GM23338 (cell line): Measurements from ENCODE around the gene CYB5B. TPM values are rescaled to one million over a fixed set of nuclear protein-coding genes. Genes with fewer than 3 reads are reported as not detected.

Experiments
- ATAC-seq: fragments of 200-7000 bp; cut with Tn5 transposase; 3 replicates; pipeline ENCODE4 v1.9.1; 2020
- DNase-seq: peaks from one replicate; pipeline ENCODE4 v3.0.0-alpha.2; 2015; ENCODE audit warnings: low spot score
- H2AFZ ChIP-seq: fragments of 200-600 bp; sonication (generic); 2 replicates; pipeline ENCODE4 v1.8.0; 2016; ENCODE audit warnings: antibody characterized with exemption, mild to moderate bottlenecking, moderate library complexity
- H3F3A ChIP-seq: fragments of 200-600 bp; sonication (generic); replicated peaks from 2 replicates; pipeline ENCODE4 v1.8.0; 2017; ENCODE audit warnings: antibody characterized with exemption, mixed run types, low read depth
- H3K27ac ChIP-seq: fragments of 200-600 bp; sonication (generic); 2 replicates; pipeline ENCODE4 v1.6.1; 2016; ENCODE audit warnings: low read depth
- H3K27me3 ChIP-seq: fragments of 200-600 bp; sonication (generic); 2 replicates; pipeline ENCODE4 v1.8.0; 2016; ENCODE audit warnings: mild to moderate bottlenecking, mixed run types, moderate library complexity; ENCODE audit not compliant: insufficient read depth
- H3K36me3 ChIP-seq: fragments of 200-600 bp; sonication (generic); 2 replicates; pipeline ENCODE4 v1.8.0; 2016; ENCODE audit warnings: mild to moderate bottlenecking; ENCODE audit not compliant: insufficient read depth
- H3K4me1 ChIP-seq: fragments of 200-600 bp; sonication (generic); 2 replicates; pipeline ENCODE4 v1.8.0; 2016; ENCODE audit warnings: mild to moderate bottlenecking, moderate library complexity; ENCODE audit not compliant: insufficient read depth
- H3K4me2 ChIP-seq: fragments of 200-600 bp; sonication (generic); 2 replicates; pipeline ENCODE4 v1.7.1; 2017; ENCODE audit warnings: mixed run types
- H3K4me3 ChIP-seq: fragments of 200-600 bp; sonication (generic); 2 replicates; pipeline ENCODE4 v1.6.1; 2016; ENCODE audit warnings: mixed run types
- H3K79me2 ChIP-seq: fragments of 200-600 bp; sonication (generic); replicated peaks from 2 replicates; pipeline ENCODE4 v1.8.0; 2017; ENCODE audit warnings: mild to moderate bottlenecking; ENCODE audit not compliant: insufficient read depth
- H3K9me2 ChIP-seq: fragments of 200-600 bp; sonication (generic); 2 replicates; pipeline ENCODE4 v1.8.0; 2017; ENCODE audit not compliant: insufficient read depth
- H4K20me1 ChIP-seq: fragments of 200-600 bp; sonication (generic); replicated peaks from 2 replicates; pipeline ENCODE4 v1.8.0; 2017; ENCODE audit warnings: mild to moderate bottlenecking; ENCODE audit not compliant: insufficient read depth
- H3K27ac Mint-ChIP-seq: 2 replicates; pipeline ENCODE4 v1.8.0; 2020; ENCODE audit warnings: inconsistent platforms, mild to moderate bottlenecking, moderate library complexity, mixed read lengths
- H3K27me3 Mint-ChIP-seq: 3 replicates; pipeline ENCODE4 v1.8.0; 2022; ENCODE audit warnings: low read depth, mild to moderate bottlenecking, moderate library complexity, mixed read lengths, inconsistent platforms; ENCODE audit not compliant: insufficient read depth, poor library complexity
- H3K36me3 Mint-ChIP-seq: 3 replicates; pipeline ENCODE4 v1.8.0; 2021; ENCODE audit warnings: low read depth, mild to moderate bottlenecking, inconsistent platforms, moderate library complexity, mixed read lengths
- H3K4me1 Mint-ChIP-seq: 3 replicates; pipeline ENCODE4 v1.8.0; 2020; ENCODE audit warnings: mild to moderate bottlenecking, inconsistent platforms, mixed read lengths
- H3K4me3 Mint-ChIP-seq: 3 replicates; pipeline ENCODE4 v1.8.0; 2021; ENCODE audit warnings: moderate library complexity, mild to moderate bottlenecking, inconsistent platforms, mixed read lengths
- H3K9me3 Mint-ChIP-seq: 3 replicates; pipeline ENCODE4 v1.8.0; 2020; ENCODE audit warnings: moderate library complexity, mild to moderate bottlenecking, inconsistent platforms, mixed read lengths
- CREB1 ChIP-seq: fragments of 250-450 bp; sonication (Bioruptor Pico); IDR thresholded peaks from 2 replicates; pipeline ENCODE4 v1.5.0; 2020; ENCODE audit warnings: low read depth, mild to moderate bottlenecking, moderate library complexity
- CTCF ChIP-seq, 2 experiments: fragments of 200-600 bp in 1 of 2; sonication (generic) in 1 of 2; conservative IDR thresholded peaks; 2 replicates each; pipeline versions ENCODE4 v1.5.1 to v1.6.1; 2016 to 2017; ENCODE audit warnings: antibody characterized with exemption in 2 of 2, low read depth in 2 of 2, mild to moderate bottlenecking in 2 of 2, moderate library complexity in 1 of 2
- ETS1 ChIP-seq: IDR thresholded peaks from 2 replicates; pipeline ENCODE4 v1.6.1; 2016; ENCODE audit warnings: antibody characterized with exemption
- EZH2 ChIP-seq: fragments of 200-600 bp; sonication (generic); IDR thresholded peaks from one replicate; pipeline ENCODE4 v1.8.0; 2017; ENCODE audit warnings: antibody characterized with exemption, mild to moderate bottlenecking, low read depth; ENCODE audit not compliant: unreplicated experiment
- JUNB ChIP-seq: IDR thresholded peaks from one replicate; pipeline ENCODE4 v1.6.1; 2016; ENCODE audit warnings: antibody characterized with exemption; ENCODE audit not compliant: unreplicated experiment
- NANOG ChIP-seq: IDR thresholded peaks from 2 replicates; pipeline ENCODE4 v1.6.1; 2016; ENCODE audit warnings: antibody characterized with exemption, borderline replicate concordance
- POLR2AphosphoS5 ChIP-seq: IDR thresholded peaks from 2 replicates; pipeline ENCODE4 v1.6.1; 2016; ENCODE audit warnings: antibody characterized with exemption, low read depth
- REST ChIP-seq: IDR thresholded peaks from one replicate; pipeline ENCODE4 v1.6.1; 2018; ENCODE audit warnings: antibody characterized with exemption; ENCODE audit not compliant: unreplicated experiment
- STAT1 ChIP-seq: IDR thresholded peaks from one replicate; pipeline ENCODE4 v1.6.1; 2016; ENCODE audit warnings: antibody characterized with exemption; ENCODE audit not compliant: unreplicated experiment
- ZNF114 ChIP-seq: fragments of 250-450 bp; sonication (Bioruptor Pico); IDR thresholded peaks from 2 replicates; pipeline ENCODE4 v1.5.0; 2020; ENCODE audit warnings: mild to moderate bottlenecking, moderate library complexity
- ZNF331 ChIP-seq: fragments of 250-450 bp; sonication (Bioruptor Pico); IDR thresholded peaks from 2 replicates; pipeline ENCODE4 v1.5.0; 2020; ENCODE audit warnings: low read depth, mild to moderate bottlenecking, moderate library complexity
- polyA plus RNA-seq: library from polyadenylated mRNA; unstranded; fragments of >200 nt; fragmentation: Nextera tagmentation; extraction: Ambion mirVana; gene quantifications from 2 replicates; pipeline ENCODE4 v1.2.1, GENCODE V29; 2016
- total RNA-seq: library from RNA; depleted of rRNA; stranded (reverse); fragments of >200 nt; shearing (Covaris generic); gene quantifications from 2 replicates; pipeline ENCODE4 v1.2.3, GENCODE V29; 2014

CYB5B gene
- total and polyA plus RNA-seq, 2 experiments from 2014 or later = 72.0 to 110 TPM

- TF ChIP-seq CTCF (conservative IDR thresholded peaks at IDR 0.05; ENCODE audit: low read depth in 2 of 2) = no peak
- TF ChIP-seq ETS1 = no peak
- TF ChIP-seq STAT1 = no peak
- no peak for TF ChIP-seq NANOG
- no peak for TF ChIP-seq JUNB
- TF ChIP-seq ZNF331 (CRISPR knock-in tag) = no peak
- no peak for TF ChIP-seq REST
- TF ChIP-seq ZNF114 (CRISPR knock-in tag) = no peak
- no peak for TF ChIP-seq POLR2AphosphoS5
- no peak for TF ChIP-seq EZH2
- no peak for TF ChIP-seq CREB1
These were observed 76.1 kb downstream of the CYB5B start (continued) for GRCh38 chr16:69500496-69500895.

- ATAC-seq = no peak
- no peak overlapping the region for H3K27ac Mint-ChIP-seq
- H3K4me3 ChIP-seq = no peak overlapping the region
- TF ChIP-seq STAT1 = no peak
- TF ChIP-seq CTCF (conservative IDR thresholded peaks at IDR 0.05; ENCODE audit: low read depth in 2 of 2) = no peak
- no peak for TF ChIP-seq CREB1
- TF ChIP-seq EZH2 = no peak
These were observed 77.7 kb downstream of the CYB5B start for GRCh38 chr16:69501956-69502745.

More at GRCh38 chr16:69501956-69502745, 77.7 kb downstream of the CYB5B start:
- DNase-seq = no peak
- H3K36me3 ChIP-seq = no peaks in the 10 kb centered on the region
- peaks cover 12% of the 10 kb centered on the region for H3K4me1 Mint-ChIP-seq
- no peaks in the 10 kb centered on the region for H3K27me3 ChIP-seq
- no peak overlapping the region for H3K4me3 Mint-ChIP-seq
- no peak overlapping the region for H2AFZ ChIP-seq
- peaks cover 11% of the 10 kb centered on the region for H3K27me3 Mint-ChIP-seq
- no peaks in the 10 kb centered on the region for H4K20me1 ChIP-seq
- no peaks in the 10 kb centered on the region for H3F3A ChIP-seq
- H3K4me1 ChIP-seq = no peaks in the 10 kb centered on the region
- H3K79me2 ChIP-seq = no peaks in the 10 kb centered on the region
- no peaks in the 10 kb centered on the region for H3K9me2 ChIP-seq
- no peaks in the 10 kb centered on the region; the same call in 2 of the 3 replicates for H3K9me3 Mint-ChIP-seq
- no peaks in the 10 kb centered on the region for H3K36me3 Mint-ChIP-seq
- H3K4me2 ChIP-seq = no peak overlapping the region
- H3K27ac ChIP-seq = no peak overlapping the region
